HepG2 (cell line): ENCODE measurements around the gene JMJD6. TPM values are rescaled to one million over a fixed set of nuclear protein-coding genes. Genes with fewer than 3 reads are reported as not detected.

Experiments used
- CHD2 ChIP-seq: IDR thresholded peaks from 2 replicates; pipeline ENCODE4 v1.6.1; 2011; ENCODE audit warnings: low read depth, low read length, improper control_type of control experiment
- EEA1 ChIP-seq: sonication (generic); formaldehyde crosslinking; IDR thresholded peaks from 2 replicates; pipeline ENCODE4 v1.5.1; 2020; ENCODE audit warnings: mild to moderate bottlenecking, missing genetic modification reagents, borderline replicate concordance
- HNF1B ChIP-seq: sonication (generic); formaldehyde crosslinking; IDR thresholded peaks from 2 replicates; pipeline ENCODE4 v1.5.1; 2020; ENCODE audit warnings: mild to moderate bottlenecking, moderate library complexity, missing genetic modification reagents
- MAZ ChIP-seq, 2 experiments: sonication (generic) in 1 of 2; formaldehyde crosslinking in 1 of 2; IDR thresholded peaks; 2 replicates each; pipeline versions ENCODE4 v1.5.0 to v1.6.1; 2012 to 2020; ENCODE audit warnings: low read depth in 2 of 2, mild to moderate bottlenecking in 2 of 2, borderline replicate concordance in 1 of 2, improper control_type of control experiment in 1 of 2, low read length in 1 of 2, missing genetic modification reagents in 1 of 2, moderate library complexity in 1 of 2
- MXI1 ChIP-seq: IDR thresholded peaks from 3 replicates; pipeline ENCODE4 v1.6.1; 2012; ENCODE audit warnings: low read depth, low read length, inconsistent platforms, borderline replicate concordance
- NCOA2 ChIP-seq: sonication (generic); formaldehyde crosslinking; IDR thresholded peaks from 2 replicates; pipeline ENCODE4 v1.8.0; 2022; ENCODE audit warnings: inconsistent platforms
- RBM39 ChIP-seq: fragments of 200-400 bp; formaldehyde crosslinking; IDR thresholded peaks from one replicate; pipeline ENCODE4 v1.6.1; 2018; ENCODE audit warnings: antibody characterized with exemption, mild to moderate bottlenecking, low read depth, low read length; ENCODE audit not compliant: poor library complexity, severe bottlenecking
- SETDB1 ChIP-seq: sonication (generic); formaldehyde crosslinking; IDR thresholded peaks from 2 replicates; pipeline ENCODE4 v1.5.1; 2020; ENCODE audit warnings: missing genetic modification reagents, mild to moderate bottlenecking, borderline replicate concordance
- SRSF1 ChIP-seq: fragments of 200-400 bp; formaldehyde crosslinking; optimal IDR thresholded peaks from 2 replicates; pipeline ENCODE3; 2017; ENCODE audit warnings: mild to moderate bottlenecking, low read depth, low read length, moderate library complexity
- THAP9 ChIP-seq: sonication (generic); formaldehyde crosslinking; IDR thresholded peaks from 2 replicates; pipeline ENCODE4; 2020; ENCODE audit warnings: missing genetic modification reagents, mild to moderate bottlenecking, borderline replicate concordance
- ZHX2 ChIP-seq, 2 experiments: sonication (generic) in 1 of 2; formaldehyde crosslinking in 1 of 2; IDR thresholded peaks; 2 replicates each; pipeline versions ENCODE4 v1.6.1 to v1.9.0; 2014 to 2022; ENCODE audit warnings: antibody characterized with exemption in 1 of 2, borderline replicate concordance in 1 of 2, inconsistent platforms in 1 of 2, low read depth in 1 of 2, missing genetic modification reagents in 1 of 2
- ZNF33A ChIP-seq: sonication (generic); formaldehyde crosslinking; IDR thresholded peaks from 2 replicates; pipeline ENCODE4 v1.5.1; 2020; ENCODE audit warnings: missing genetic modification reagents, mild to moderate bottlenecking, moderate library complexity, borderline replicate concordance
- ZNF780A ChIP-seq: sonication (generic); formaldehyde crosslinking; IDR thresholded peaks from 2 replicates; pipeline ENCODE4 v1.8.0; 2022; ENCODE audit warnings: mild to moderate bottlenecking, missing genetic modification reagents, moderate library complexity
- ZNF784 ChIP-seq: sonication (generic); formaldehyde crosslinking; IDR thresholded peaks from 2 replicates; pipeline ENCODE4 v1.5.1; 2020; ENCODE audit warnings: missing genetic modification reagents, mild to moderate bottlenecking, borderline replicate concordance
- polyA plus RNA-seq, 8 experiments: library from polyadenylated mRNA; depleted of rRNA in 3 of 8; stranded (reverse) in 7 of 8; unstranded in 1 of 8; fragments of >200 nt; fragmentation: Illumina TruSeq in 4 of 8; extraction: Trizol in 4 of 8; gene quantifications; 2 replicates each; pipeline versions ENCODE4 v1.2.1 to v1.2.3, GENCODE V29; 2011 to 2016; ENCODE audit warnings: low read depth in 4 of 8, missing spikeins in 1 of 8, mixed read lengths in 1 of 8; ENCODE audit not compliant: insufficient read depth in 1 of 8
- total RNA-seq, 5 experiments: library from RNA; depleted of rRNA; stranded (reverse); fragments of >200 nt; fragmentation: Illumina TruSeq; extraction: Trizol; gene quantifications; 2 replicates each; pipeline ENCODE4 v1.2.3, GENCODE V29; 2016; ENCODE audit warnings: low read depth in 1 of 5

JMJD6 gene
- total and polyA plus RNA-seq, 2 of the 13 experiments (the other 11 are each of a cell fraction or from before 2014, with no cell fraction given), result 33.6 to 41.0 TPM

GRCh38 chr17:76709077-76709950 is 17.1 kb downstream of the JMJD6 start (continued):
- TF ChIP-seq ZHX2 (IDR thresholded peaks at IDR 0.05; ENCODE audit: low read depth) (no peak), ZHX2 (CRISPR knock-in tag; IDR thresholded peaks at IDR 0.05; ENCODE audit: borderline replicate concordance) (no peak), CHD2 (peak; percentile 72), RBM39 (peak; percentile 61), ZNF33A (CRISPR knock-in tag) (no peak), THAP9 (CRISPR knock-in tag) (no peak), SETDB1 (CRISPR knock-in tag) (0 out of 2 replicates have a peak, but pooled peaks have one; percentile 9), ZNF784 (no peak), ZNF780A (CRISPR knock-in tag) (no peak), MXI1 (peak; percentile 17; the same call in 1 of the 3 replicates), HNF1B (CRISPR knock-in tag) (no peak), EEA1 (CRISPR knock-in tag) (no peak), NCOA2 (CRISPR knock-in tag) (0 out of 2 replicates have a peak, but pooled peaks have one; percentile 6), MAZ (IDR thresholded peaks at IDR 0.05; ENCODE audit: borderline replicate concordance, low read depth, low read length) (no peak), MAZ (CRISPR knock-in tag; IDR thresholded peaks at IDR 0.05; ENCODE audit: low read depth) (no peak), SRSF1 (peak; percentile 40)
